Mesothelial cell of epicardium (in vitro differentiated cells): Measurements from ENCODE around the gene LTBP1. TPM values are rescaled to one million over a fixed set of nuclear protein-coding genes. Genes with fewer than 3 reads are reported as not detected.
A peak's percentile ranks its signal among the peaks of the same experiment; 100 is the strongest.

Experiments
- DNase-seq, 2 experiments: peaks; one replicate each; pipeline ENCODE4 v3.0.0; 2021; ENCODE audit warnings: low spot score in 2 of 2; ENCODE audit not compliant: unreplicated experiment in 2 of 2
- H3K27ac Mint-ChIP-seq: 2 replicates; pipeline ENCODE4 v1.8.0; 2021; ENCODE audit warnings: mixed read lengths
- H3K27me3 Mint-ChIP-seq: 2 replicates; pipeline ENCODE4 v1.8.0; 2021; ENCODE audit warnings: low read depth, mixed read lengths
- H3K36me3 Mint-ChIP-seq: 2 replicates; pipeline ENCODE4 v1.8.0; 2021; ENCODE audit warnings: mixed read lengths
- H3K4me1 Mint-ChIP-seq: 2 replicates; pipeline ENCODE4 v1.8.0; 2021; ENCODE audit warnings: mixed read lengths
- H3K4me3 Mint-ChIP-seq: 2 replicates; pipeline ENCODE4 v1.8.0; 2021; ENCODE audit warnings: mild to moderate bottlenecking, moderate library complexity, mixed read lengths
- H3K9me3 Mint-ChIP-seq: 2 replicates; pipeline ENCODE4 v1.8.0; 2021; ENCODE audit warnings: mixed read lengths
- total RNA-seq: library from RNA; stranded (reverse); gene quantifications from 3 replicates; pipeline ENCODE4 v1.2.1, GENCODE V29; 2021
- TF ChIP-seq, protein P1 (sequence below): fragments of 200-600 bp; sonication (generic); IDR thresholded peaks from one replicate; pipeline ENCODE4 v1.5.0; 2021; ENCODE audit warnings: antibody characterized with exemption; ENCODE audit not compliant: unreplicated experiment

Gene LTBP1
- total RNA-seq, 1 donor from 2014 or later: 80.2 TPM

GRCh38 chr2:33426666-33427231 is 480.0 kb downstream of the LTBP1 start:
- peaks cover 6% of the 10 kb centered on the region for H3K9me3 Mint-ChIP-seq
- no peaks in the 10 kb centered on the region for H3K36me3 Mint-ChIP-seq
- H3K27me3 Mint-ChIP-seq: peaks cover 2% of the 10 kb centered on the region
- peak in 1 of 2 experiments; percentile 21 for DNase-seq
- TF ChIP-seq, protein P1, sequence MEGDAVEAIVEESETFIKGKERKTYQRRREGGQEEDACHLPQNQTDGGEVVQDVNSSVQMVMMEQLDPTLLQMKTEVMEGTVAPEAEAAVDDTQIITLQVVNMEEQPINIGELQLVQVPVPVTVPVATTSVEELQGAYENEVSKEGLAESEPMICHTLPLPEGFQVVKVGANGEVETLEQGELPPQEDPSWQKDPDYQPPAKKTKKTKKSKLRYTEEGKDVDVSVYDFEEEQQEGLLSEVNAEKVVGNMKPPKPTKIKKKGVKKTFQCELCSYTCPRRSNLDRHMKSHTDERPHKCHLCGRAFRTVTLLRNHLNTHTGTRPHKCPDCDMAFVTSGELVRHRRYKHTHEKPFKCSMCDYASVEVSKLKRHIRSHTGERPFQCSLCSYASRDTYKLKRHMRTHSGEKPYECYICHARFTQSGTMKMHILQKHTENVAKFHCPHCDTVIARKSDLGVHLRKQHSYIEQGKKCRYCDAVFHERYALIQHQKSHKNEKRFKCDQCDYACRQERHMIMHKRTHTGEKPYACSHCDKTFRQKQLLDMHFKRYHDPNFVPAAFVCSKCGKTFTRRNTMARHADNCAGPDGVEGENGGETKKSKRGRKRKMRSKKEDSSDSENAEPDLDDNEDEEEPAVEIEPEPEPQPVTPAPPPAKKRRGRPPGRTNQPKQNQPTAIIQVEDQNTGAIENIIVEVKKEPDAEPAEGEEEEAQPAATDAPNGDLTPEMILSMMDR: no peak
- H3K4me3 Mint-ChIP-seq: no peak overlapping the region
- no peak overlapping the region for H3K27ac Mint-ChIP-seq
- peaks cover 4% of the 10 kb centered on the region for H3K4me1 Mint-ChIP-seq

DNA sequence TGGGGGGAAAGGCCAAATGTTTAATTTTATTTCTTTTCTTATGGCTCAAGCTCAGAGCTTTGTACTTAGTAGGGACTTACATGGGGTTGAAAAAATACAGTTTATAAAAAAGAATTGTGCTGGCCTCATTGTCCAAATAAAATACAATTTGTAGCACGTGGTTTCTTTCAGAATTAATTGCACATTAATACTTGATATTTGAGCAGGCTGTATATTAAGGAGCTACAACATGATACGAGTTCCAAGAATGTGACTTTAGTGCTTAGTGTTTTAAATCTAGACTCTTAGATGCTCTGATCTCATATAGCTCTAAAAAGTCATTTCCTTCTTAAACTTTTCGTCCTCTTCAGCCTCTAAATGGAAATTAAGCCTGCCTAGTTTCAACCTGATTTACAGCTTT is 483.3 kb downstream of the LTBP1 start:
- TF ChIP-seq, protein P1: no peak
- H3K27ac Mint-ChIP-seq: peak overlapping the region; percentile 6
- peaks cover 4% of the 10 kb centered on the region for H3K4me1 Mint-ChIP-seq
- H3K36me3 Mint-ChIP-seq: no peaks in the 10 kb centered on the region
- peaks cover 2% of the 10 kb centered on the region for H3K27me3 Mint-ChIP-seq
- no peak overlapping the region for H3K4me3 Mint-ChIP-seq
- peaks cover 6% of the 10 kb centered on the region for H3K9me3 Mint-ChIP-seq
- no peak for DNase-seq

DNA sequence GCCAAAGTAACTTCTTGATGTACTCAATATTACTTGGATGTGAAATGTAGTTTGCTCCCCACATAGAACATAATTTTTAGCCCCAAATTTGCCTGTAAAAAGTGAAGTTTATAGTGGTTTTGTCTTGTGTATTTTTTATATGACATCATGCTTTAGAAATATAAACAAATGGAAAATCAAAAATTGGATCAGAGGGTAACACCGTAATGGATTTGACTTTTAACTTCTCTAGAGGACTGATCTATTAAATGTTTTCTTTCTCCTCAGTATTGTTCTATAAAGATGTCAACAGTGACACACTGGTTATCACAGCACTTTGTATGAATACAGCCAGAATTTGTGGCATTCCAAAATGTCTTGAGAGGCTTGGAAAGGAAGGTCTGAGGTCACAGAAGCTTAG is 484.1 kb downstream of the LTBP1 start:
- Mint-ChIP-seq H3K27ac (no peak overlapping the region), H3K4me3 (no peak overlapping the region)
- TF ChIP-seq, protein P1: no peak

DNA sequence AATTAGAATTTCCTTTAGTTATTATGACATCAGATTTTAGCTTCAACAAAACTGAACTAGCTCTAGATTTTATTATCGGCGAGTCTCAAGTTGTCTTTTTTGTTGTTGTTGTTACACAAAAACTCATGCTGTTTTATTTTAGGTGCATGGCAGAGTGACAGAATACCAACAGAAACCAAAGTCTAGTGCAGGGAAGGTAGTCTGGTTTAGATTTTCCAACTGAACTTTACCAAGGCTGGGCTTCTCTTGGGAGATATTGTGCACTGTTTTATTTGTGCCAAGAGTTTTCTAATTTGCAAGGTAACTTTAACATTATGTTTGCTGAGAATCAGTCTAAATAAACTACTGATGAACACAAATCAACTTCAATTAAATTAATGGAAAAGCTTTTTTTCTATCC is 486.1 kb downstream of the LTBP1 start:
- DNase-seq: no peak
- H3K27ac Mint-ChIP-seq: no peak overlapping the region
- peaks cover 6% of the 10 kb centered on the region for H3K9me3 Mint-ChIP-seq
- H3K36me3 Mint-ChIP-seq: no peaks in the 10 kb centered on the region
- H3K4me3 Mint-ChIP-seq: no peak overlapping the region
- TF ChIP-seq, protein P1: no peak
- H3K27me3 Mint-ChIP-seq: peaks cover 2% of the 10 kb centered on the region
- H3K4me1 Mint-ChIP-seq: peaks cover 6% of the 10 kb centered on the region

More for the DNA sequence above, 484.1 kb downstream of the LTBP1 start:
- DNase-seq: no peak
- Mint-ChIP-seq H3K27me3 (peaks cover 2% of the 10 kb centered on the region), H3K4me1 (peaks cover 4% of the 10 kb centered on the region), H3K36me3 (no peaks in the 10 kb centered on the region), H3K9me3 (peaks cover 6% of the 10 kb centered on the region)

- Mint-ChIP-seq H3K4me1 (peaks cover 6% of the 10 kb centered on the region), H3K36me3 (no peaks in the 10 kb centered on the region), H3K9me3 (peaks cover 3% of the 10 kb centered on the region), H3K4me3 (no peak overlapping the region), H3K27ac (no peak overlapping the region), H3K27me3 (peaks cover 2% of the 10 kb centered on the region)
- DNase-seq: no peak
- TF ChIP-seq, protein P1: no peak
Observed at GRCh38 chr2:33433279-33434235, 486.8 kb downstream of the LTBP1 start.
